ENCODE results near the gene TEX28.
"Not testable (repeated sequence)": the region's sequence is repeated elsewhere in the genome, so short reads cannot be mapped to it uniquely, and the experiment has no call there.

DNA sequence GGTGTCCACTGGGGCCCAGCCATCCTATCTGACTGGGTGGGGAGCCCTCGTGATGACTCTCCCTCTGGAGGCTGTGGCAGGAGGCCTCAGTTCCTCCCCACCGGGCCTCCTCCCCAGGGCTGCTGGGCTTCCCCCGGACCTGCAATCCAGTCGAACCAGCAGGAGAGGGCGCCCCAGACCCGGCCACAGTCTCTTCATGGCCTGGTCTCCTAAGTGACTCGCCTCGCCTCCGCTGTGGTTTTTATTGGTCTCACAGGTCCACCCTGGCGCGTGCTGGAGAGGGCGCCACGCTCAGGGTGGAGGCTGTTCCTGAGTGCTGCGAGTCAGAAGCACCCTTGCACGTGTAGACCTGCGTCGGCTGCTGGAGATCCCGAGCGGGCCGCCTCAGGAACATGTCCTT lies 48.7 kb upstream of the TEX28 start:
- TF ChIP-seq CTCF (IDR thresholded peaks at IDR 0.05; ENCODE audit: insufficient read depth, low read length, poor library complexity, severe bottlenecking); EZH2phosphoT487 (conservative IDR thresholded peaks at IDR 0.05; ENCODE audit: low read length): not testable (repeated sequence)
